NB4 (cell line): ENCODE data around the gene SPACA7.
"Not testable (repeated sequence)": the region's sequence is repeated elsewhere in the genome, so short reads cannot be mapped to it uniquely, and the experiment has no call there.

Experiments
- DNase-seq: peaks from one replicate; pipeline ENCODE4 v3.0.0; 2010; ENCODE audit warnings: low read depth
- H3K4me3 ChIP-seq: one replicate; pipeline ENCODE4 v1.5.1; 2011; ENCODE audit warnings: mild to moderate bottlenecking, low read depth, low read length, moderate library complexity
- MYC ChIP-seq: IDR thresholded peaks from 2 replicates; pipeline ENCODE4 v1.6.1; 2011; ENCODE audit warnings: low read depth, low read length
- POLR2A ChIP-seq: IDR thresholded peaks from 2 replicates; pipeline ENCODE4 v1.6.1; 2011; ENCODE audit warnings: mild to moderate bottlenecking; ENCODE audit not compliant: insufficient read length; ENCODE audit errors: extremely low read depth
- TF ChIP-seq, protein P1 (sequence below): IDR thresholded peaks from 2 replicates; pipeline ENCODE4 v1.6.1; 2011; ENCODE audit warnings: low read depth, low read length
- TF ChIP-seq, protein P2 (sequence below): IDR thresholded peaks from one replicate; pipeline ENCODE4 v1.5.1; 2012; ENCODE audit warnings: low read depth, low read length

Gene SPACA7

DNA sequence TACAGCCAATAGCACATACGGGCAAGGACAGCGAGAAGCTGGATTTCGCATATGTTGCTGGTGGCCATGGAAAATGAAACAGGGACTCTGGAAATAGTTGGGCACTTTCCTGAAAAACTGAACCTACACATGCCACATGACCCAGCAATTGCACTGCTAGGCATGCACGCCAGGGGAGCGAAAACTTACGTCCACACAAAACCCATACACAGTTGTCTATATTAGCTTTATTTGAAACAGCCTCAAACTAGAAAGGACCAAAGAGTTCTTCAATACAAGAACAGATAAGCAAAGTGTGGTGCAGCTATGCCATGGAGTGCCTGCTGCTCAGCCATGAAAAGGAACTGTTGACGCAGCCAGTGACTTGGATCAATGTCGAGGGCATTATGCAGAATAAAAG lies 7.3 kb upstream of the SPACA7 start:
- H3K4me3 ChIP-seq, result no peak overlapping the region
- no peak for DNase-seq
- TF ChIP-seq, protein P1, sequence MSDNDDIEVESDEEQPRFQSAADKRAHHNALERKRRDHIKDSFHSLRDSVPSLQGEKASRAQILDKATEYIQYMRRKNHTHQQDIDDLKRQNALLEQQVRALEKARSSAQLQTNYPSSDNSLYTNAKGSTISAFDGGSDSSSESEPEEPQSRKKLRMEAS, result no peak
- TF ChIP-seq POLR2A (no peak), MYC (no peak)
- TF ChIP-seq, protein P2, sequence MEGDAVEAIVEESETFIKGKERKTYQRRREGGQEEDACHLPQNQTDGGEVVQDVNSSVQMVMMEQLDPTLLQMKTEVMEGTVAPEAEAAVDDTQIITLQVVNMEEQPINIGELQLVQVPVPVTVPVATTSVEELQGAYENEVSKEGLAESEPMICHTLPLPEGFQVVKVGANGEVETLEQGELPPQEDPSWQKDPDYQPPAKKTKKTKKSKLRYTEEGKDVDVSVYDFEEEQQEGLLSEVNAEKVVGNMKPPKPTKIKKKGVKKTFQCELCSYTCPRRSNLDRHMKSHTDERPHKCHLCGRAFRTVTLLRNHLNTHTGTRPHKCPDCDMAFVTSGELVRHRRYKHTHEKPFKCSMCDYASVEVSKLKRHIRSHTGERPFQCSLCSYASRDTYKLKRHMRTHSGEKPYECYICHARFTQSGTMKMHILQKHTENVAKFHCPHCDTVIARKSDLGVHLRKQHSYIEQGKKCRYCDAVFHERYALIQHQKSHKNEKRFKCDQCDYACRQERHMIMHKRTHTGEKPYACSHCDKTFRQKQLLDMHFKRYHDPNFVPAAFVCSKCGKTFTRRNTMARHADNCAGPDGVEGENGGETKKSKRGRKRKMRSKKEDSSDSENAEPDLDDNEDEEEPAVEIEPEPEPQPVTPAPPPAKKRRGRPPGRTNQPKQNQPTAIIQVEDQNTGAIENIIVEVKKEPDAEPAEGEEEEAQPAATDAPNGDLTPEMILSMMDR, result no peak

DNA sequence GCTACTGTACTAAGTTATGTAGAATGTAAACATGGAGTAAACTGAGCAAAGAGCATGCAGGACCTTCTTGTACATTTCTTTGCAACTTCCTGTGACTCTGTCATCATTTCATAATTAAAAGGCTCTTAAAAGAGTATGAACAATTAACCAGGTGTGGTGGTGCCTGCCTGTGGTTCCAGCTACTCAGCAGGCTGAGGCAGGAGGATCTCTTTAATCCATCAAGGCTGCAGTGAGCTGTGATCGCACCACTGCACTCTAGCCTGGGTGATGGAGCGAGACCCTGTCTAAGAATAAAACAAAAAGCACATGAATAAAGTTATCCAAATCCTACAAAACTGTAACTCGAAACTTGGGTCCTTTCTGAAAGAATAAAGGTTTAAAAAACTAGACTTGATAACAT lies 5.8 kb upstream of the SPACA7 start:
- no peak for TF ChIP-seq POLR2A
- TF ChIP-seq, protein P2, result no peak
- no peak for TF ChIP-seq MYC
- TF ChIP-seq, protein P1, result no peak
- H3K4me3 ChIP-seq, result no peak overlapping the region
- no peak for DNase-seq

DNA sequence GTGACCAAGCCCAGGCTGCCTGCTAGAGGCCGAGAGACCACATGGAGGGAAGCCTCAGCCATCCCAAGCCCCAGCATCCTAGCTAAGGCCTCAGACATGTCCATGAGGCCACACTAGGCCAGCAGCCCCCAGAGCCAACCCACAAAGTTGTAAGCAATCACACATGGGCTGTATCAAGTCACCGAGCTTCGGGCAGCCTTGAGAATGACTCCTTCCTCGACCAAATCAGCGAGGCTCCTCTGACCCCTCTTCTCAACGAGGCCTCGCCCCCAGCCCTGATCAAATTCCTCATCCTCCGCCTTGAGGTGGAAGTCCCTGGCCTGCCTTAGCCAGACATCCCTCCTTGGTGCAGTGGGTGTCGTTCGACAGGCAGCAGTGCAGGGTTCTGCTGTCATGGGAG lies 1.9 kb upstream of the SPACA7 start:
- H3K4me3 ChIP-seq, result no peak overlapping the region
- no peak for DNase-seq
- TF ChIP-seq, protein P2, result no peak
- TF ChIP-seq POLR2A (no peak), MYC (no peak)
- TF ChIP-seq, protein P1, result no peak

DNA sequence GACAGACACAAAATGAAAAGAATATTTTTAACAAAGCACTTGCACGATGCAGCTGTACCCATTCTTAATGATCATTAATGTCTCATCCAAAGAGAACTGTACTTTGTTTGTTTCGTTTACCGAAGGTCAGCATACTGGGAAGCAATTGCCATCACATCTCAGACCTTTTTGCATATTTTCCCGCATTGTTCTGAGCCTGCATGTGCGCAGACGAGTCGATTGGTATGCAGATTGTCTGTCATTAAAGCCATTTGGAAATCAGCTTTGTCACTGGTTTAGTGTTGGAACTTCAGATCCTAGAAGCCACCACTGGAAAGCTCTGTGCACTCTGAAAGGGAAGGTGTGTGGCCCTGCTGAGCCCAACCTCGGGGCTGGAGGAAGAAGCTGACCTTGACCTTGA lies 15.6 kb downstream of the SPACA7 start:
- H3K4me3 ChIP-seq, result no peak overlapping the region
- DNase-seq, result no peak
- TF ChIP-seq, protein P2, result no peak

DNA sequence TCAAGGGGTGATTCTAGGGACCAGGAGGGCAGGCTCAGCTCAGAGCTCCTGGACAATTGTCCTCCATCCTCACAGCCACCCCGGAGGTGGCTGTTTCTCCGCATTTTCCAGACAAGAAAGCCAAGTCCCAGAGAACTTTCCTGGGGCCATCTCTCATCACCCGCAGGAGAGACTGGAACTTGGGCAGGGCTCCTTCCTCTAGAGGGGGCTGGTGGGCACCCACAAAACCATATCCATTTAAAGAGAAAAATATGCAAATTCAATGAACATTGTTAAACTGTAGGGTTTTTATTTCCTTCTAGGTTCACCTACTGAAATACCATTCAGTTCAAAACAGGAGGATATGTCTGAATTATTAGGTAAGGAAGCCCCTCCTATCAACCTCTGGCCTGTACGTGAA lies 16.6 kb downstream of the SPACA7 start:
- no peak for DNase-seq
- no peak for TF ChIP-seq MYC
- TF ChIP-seq, protein P1, result no peak
- no peak for TF ChIP-seq POLR2A
- TF ChIP-seq, protein P2, result peak; percentile 51
- no peak overlapping the region for H3K4me3 ChIP-seq

DNA sequence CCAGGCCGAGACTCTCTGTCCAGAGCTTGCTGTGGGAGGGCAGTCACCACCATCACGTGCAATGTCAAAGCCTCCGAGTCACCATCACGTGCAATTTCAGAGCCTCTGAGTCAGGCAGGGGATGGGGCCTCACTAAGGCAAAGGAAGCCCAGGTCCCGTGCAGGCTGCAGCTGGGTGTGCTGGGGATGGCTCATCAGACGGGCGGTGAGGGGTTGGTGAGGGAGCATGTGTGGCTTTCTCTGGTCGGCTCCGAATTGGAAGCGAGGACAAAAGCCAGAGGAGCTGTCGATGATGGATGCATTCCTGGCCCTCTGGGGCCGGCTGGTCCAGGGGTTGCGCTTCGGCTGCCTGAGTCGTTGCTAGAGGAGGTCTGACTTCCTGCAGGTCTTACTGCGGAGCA lies 18.9 kb downstream of the SPACA7 start:
- DNase-seq, result not testable (repeated sequence)

DNA sequence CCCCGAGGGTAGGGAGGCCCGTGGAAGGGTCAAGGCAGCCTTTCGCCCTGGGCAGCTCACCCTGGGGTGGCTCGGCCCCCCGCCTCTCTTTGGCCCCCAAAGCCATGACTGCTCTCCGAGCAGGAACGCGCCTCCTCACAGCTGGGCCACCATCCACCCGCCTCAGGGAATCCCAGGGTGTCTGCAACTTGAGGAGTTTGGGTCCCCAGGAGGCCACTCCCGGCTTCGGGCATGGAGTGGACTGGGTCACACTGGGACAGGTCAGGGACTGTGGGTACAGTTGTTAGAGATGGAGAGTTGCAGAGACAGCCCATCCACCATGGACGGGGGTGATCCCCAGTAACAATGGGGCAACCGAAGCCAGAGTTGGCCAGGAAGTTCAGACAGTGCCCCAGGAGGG lies 19.8 kb downstream of the SPACA7 start:
- not testable (repeated sequence) for DNase-seq, H3K4me3 ChIP-seq

More for the DNA sequence above, 18.9 kb downstream of the SPACA7 start:
- H3K4me3 ChIP-seq, result not testable (repeated sequence)
